ENCODE results near the gene PAPLN. TPM values are rescaled to one million over a fixed set of nuclear protein-coding genes. Genes with fewer than 3 reads are reported as not detected.
A peak's percentile ranks its signal among the peaks of the same experiment; 100 is the strongest.

PAPLN gene
- total and polyA plus RNA-seq, 2 experiments from 2014 or later, result 2.8 to 13.2 TPM

DNA sequence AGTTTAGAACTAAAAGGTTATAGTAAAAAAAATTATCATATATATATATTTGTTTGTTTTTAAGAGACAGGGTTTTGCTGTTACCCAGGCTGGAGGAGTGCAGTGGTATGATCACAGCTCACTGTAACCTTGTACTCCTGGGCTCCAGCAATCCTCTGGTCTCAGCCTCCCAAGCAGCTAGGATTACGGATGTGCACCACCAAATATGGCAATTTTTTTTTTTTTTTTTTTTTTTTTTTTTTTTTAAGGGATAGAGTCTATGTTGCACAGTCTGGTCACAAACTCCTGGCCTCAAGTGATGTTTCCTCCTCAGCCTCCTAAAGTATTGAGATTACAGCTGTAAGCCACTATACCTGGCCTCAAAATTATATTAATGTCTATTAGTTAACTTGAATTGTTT, 48.7 kb downstream of the PAPLN start (continued):
- TF ChIP-seq ZNF462 (CRISPR knock-in tag; IDR thresholded peaks at IDR 0.05) (no peak), EZH2 (IDR thresholded peaks at IDR 0.05; ENCODE audit: low read depth, unreplicated experiment) (no peak)

DNA sequence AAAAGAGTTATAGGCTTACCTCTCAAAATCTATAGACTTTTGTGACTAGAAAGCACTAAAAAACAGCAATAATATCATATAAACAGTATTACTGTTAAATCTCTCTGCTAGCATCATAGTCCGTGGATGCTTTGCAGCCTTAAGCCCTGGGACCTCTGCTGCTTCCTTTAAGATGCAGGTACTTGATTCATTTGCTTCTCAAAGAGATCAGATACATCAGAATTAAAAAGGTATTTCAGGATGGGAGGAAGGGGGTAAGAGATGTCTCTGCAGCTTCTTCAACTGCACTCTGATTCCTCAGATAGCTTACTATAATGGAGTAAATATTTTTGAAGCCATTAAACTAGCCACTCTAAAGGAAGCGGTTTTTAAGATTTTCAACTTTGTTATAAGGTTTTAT, 49.3 kb downstream of the PAPLN start:
- Mint-ChIP-seq H3K9me3 (no peaks in the 10 kb centered on the region), H3K4me1 (peaks cover 45% of the 10 kb centered on the region), H3K27ac (no peak overlapping the region), H3K27me3 (ENCODE audit: insufficient read depth, low read depth, poor library complexity) (no peaks in the 10 kb centered on the region), H3K4me3 (peak overlapping the region; percentile 23; the same call in 1 of the 3 replicates), H3K36me3 (ENCODE audit: low read depth) (peaks cover 29% of the 10 kb centered on the region)
- no peaks in the 10 kb centered on the region for H3K9me2 ChIP-seq (ENCODE audit: insufficient read depth)
- peak overlapping the region; percentile 38 for H3K4me3 ChIP-seq
- H3K4me1 ChIP-seq (ENCODE audit: insufficient read depth), result peaks cover 60% of the 10 kb centered on the region
- no peaks in the 10 kb centered on the region for H3K79me2 ChIP-seq (replicated peaks; ENCODE audit: insufficient read depth)
- peak; percentile 79 for DNase-seq (ENCODE audit: low spot score)
- no peaks in the 10 kb centered on the region for H3F3A ChIP-seq (replicated peaks; ENCODE audit: low read depth)
- TF ChIP-seq ZNF114 (CRISPR knock-in tag; IDR thresholded peaks at IDR 0.05) (no peak), NANOG (IDR thresholded peaks at IDR 0.05; ENCODE audit: borderline replicate concordance) (peak; percentile 53; the same call in 1 of the 2 replicates), CREB1 (CRISPR knock-in tag; IDR thresholded peaks at IDR 0.05; ENCODE audit: low read depth) (no peak), JUNB (IDR thresholded peaks at IDR 0.05; ENCODE audit: unreplicated experiment) (no peak), CTCF (conservative IDR thresholded peaks at IDR 0.05; ENCODE audit: low read depth in 2 of 2) (no peak)
- peak overlapping the region; percentile 67 for H3K4me2 ChIP-seq
- ATAC-seq, result peak; percentile 74
- H4K20me1 ChIP-seq (replicated peaks; ENCODE audit: insufficient read depth), result no peaks in the 10 kb centered on the region
- no peaks in the 10 kb centered on the region for H3K27me3 ChIP-seq (ENCODE audit: insufficient read depth)
- H3K36me3 ChIP-seq (ENCODE audit: insufficient read depth), result no peaks in the 10 kb centered on the region
- H3K27ac ChIP-seq (ENCODE audit: low read depth), result peak overlapping the region; percentile 84
- H2AFZ ChIP-seq, result no peak overlapping the region

Data from GM23338 (cell line).